ENCODE data around the gene LVRN. TPM values are rescaled to one million over a fixed set of nuclear protein-coding genes. Genes with fewer than 3 reads are reported as not detected.

LVRN gene
- total and polyA plus RNA-seq, 2 of the 13 experiments (the other 11 are each of a cell fraction or from before 2014, with no cell fraction given) = 0.09 to 0.20 TPM

DNA sequence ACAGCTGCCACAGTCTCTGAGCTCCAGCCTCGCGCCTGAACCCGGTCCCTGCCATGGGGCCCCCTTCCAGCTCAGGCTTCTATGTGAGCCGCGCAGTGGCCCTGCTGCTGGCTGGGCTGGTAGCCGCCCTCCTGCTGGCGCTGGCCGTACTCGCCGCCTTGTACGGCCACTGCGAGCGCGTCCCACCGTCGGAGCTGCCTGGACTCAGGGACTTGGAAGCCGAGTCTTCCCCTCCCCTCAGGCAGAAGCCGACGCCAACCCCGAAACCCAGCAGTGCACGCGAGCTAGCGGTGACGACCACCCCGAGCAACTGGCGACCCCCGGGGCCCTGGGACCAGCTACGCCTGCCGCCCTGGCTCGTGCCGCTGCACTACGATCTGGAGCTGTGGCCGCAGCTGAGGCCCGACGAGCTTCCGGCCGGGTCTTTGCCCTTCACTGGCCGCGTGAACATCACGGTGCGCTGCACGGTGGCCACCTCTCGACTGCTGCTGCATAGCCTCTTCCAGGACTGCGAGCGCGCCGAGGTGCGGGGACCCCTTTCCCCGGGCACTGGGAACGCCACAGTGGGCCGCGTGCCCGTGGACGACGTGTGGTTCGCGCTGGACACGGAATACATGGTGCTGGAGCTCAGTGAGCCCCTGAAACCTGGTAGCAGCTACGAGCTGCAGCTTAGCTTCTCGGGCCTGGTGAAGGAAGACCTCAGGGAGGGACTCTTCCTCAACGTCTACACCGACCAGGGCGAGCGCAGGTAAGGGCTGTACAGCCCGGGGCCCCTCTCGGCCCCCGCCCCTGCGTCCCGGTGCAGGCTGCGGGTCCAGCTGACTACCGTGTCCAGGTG, 509 bp downstream of the LVRN start (continued):
- TF ChIP-seq, protein P1, sequence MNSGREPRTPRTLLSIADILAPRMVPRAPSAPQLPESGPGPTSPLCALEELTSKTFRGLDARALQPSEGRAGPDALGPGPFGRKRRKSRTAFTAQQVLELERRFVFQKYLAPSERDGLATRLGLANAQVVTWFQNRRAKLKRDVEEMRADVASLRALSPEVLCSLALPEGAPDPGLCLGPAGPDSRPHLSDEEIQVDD (CRISPR knock-in tag; IDR thresholded peaks at IDR 0.05; ENCODE audit: borderline replicate concordance) = no peak; the same call in 1 of the 2 replicates
- TF ChIP-seq ZNF124 (CRISPR knock-in tag; IDR thresholded peaks at IDR 0.05) = no peak
- no peak for TF ChIP-seq AGO1 (IDR thresholded peaks at IDR 0.05; ENCODE audit: low read depth, low read length, poor library complexity, severe bottlenecking)
- TF ChIP-seq, protein P2, sequence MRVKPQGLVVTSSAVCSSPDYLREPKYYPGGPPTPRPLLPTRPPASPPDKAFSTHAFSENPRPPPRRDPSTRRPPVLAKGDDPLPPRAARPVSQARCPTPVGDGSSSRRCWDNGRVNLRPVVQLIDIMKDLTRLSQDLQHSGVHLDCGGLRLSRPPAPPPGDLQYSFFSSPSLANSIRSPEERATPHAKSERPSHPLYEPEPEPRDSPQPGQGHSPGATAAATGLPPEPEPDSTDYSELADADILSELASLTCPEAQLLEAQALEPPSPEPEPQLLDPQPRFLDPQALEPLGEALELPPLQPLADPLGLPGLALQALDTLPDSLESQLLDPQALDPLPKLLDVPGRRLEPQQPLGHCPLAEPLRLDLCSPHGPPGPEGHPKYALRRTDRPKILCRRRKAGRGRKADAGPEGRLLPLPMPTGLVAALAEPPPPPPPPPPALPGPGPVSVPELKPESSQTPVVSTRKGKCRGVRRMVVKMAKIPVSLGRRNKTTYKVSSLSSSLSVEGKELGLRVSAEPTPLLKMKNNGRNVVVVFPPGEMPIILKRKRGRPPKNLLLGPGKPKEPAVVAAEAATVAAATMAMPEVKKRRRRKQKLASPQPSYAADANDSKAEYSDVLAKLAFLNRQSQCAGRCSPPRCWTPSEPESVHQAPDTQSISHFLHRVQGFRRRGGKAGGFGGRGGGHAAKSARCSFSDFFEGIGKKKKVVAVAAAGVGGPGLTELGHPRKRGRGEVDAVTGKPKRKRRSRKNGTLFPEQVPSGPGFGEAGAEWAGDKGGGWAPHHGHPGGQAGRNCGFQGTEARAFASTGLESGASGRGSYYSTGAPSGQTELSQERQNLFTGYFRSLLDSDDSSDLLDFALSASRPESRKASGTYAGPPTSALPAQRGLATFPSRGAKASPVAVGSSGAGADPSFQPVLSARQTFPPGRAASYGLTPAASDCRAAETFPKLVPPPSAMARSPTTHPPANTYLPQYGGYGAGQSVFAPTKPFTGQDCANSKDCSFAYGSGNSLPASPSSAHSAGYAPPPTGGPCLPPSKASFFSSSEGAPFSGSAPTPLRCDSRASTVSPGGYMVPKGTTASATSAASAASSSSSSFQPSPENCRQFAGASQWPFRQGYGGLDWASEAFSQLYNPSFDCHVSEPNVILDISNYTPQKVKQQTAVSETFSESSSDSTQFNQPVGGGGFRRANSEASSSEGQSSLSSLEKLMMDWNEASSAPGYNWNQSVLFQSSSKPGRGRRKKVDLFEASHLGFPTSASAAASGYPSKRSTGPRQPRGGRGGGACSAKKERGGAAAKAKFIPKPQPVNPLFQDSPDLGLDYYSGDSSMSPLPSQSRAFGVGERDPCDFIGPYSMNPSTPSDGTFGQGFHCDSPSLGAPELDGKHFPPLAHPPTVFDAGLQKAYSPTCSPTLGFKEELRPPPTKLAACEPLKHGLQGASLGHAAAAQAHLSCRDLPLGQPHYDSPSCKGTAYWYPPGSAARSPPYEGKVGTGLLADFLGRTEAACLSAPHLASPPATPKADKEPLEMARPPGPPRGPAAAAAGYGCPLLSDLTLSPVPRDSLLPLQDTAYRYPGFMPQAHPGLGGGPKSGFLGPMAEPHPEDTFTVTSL (CRISPR knock-in tag; IDR thresholded peaks at IDR 0.05; ENCODE audit: borderline replicate concordance) = no peak
- TF ChIP-seq, protein P3, sequence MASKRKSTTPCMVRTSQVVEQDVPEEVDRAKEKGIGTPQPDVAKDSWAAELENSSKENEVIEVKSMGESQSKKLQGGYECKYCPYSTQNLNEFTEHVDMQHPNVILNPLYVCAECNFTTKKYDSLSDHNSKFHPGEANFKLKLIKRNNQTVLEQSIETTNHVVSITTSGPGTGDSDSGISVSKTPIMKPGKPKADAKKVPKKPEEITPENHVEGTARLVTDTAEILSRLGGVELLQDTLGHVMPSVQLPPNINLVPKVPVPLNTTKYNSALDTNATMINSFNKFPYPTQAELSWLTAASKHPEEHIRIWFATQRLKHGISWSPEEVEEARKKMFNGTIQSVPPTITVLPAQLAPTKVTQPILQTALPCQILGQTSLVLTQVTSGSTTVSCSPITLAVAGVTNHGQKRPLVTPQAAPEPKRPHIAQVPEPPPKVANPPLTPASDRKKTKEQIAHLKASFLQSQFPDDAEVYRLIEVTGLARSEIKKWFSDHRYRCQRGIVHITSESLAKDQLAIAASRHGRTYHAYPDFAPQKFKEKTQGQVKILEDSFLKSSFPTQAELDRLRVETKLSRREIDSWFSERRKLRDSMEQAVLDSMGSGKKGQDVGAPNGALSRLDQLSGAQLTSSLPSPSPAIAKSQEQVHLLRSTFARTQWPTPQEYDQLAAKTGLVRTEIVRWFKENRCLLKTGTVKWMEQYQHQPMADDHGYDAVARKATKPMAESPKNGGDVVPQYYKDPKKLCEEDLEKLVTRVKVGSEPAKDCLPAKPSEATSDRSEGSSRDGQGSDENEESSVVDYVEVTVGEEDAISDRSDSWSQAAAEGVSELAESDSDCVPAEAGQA (IDR thresholded peaks at IDR 0.05; ENCODE audit: low read depth) = no peak
- TF ChIP-seq, protein P3 (CRISPR knock-in tag; IDR thresholded peaks at IDR 0.05; ENCODE audit: borderline replicate concordance) = no peak
- TF ChIP-seq ZNF260 (CRISPR knock-in tag; IDR thresholded peaks at IDR 0.05; ENCODE audit: borderline replicate concordance, low read depth) = no peak
- TF ChIP-seq WIZ (CRISPR knock-in tag; IDR thresholded peaks at IDR 0.05) = no peak
- no peak for TF ChIP-seq ZNF749 (CRISPR knock-in tag; IDR thresholded peaks at IDR 0.05; ENCODE audit: borderline replicate concordance)
- TF ChIP-seq, protein P4, sequence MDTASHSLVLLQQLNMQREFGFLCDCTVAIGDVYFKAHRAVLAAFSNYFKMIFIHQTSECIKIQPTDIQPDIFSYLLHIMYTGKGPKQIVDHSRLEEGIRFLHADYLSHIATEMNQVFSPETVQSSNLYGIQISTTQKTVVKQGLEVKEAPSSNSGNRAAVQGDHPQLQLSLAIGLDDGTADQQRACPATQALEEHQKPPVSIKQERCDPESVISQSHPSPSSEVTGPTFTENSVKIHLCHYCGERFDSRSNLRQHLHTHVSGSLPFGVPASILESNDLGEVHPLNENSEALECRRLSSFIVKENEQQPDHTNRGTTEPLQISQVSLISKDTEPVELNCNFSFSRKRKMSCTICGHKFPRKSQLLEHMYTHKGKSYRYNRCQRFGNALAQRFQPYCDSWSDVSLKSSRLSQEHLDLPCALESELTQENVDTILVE (CRISPR knock-in tag; IDR thresholded peaks at IDR 0.05) = no peak
- TF ChIP-seq, protein P5, sequence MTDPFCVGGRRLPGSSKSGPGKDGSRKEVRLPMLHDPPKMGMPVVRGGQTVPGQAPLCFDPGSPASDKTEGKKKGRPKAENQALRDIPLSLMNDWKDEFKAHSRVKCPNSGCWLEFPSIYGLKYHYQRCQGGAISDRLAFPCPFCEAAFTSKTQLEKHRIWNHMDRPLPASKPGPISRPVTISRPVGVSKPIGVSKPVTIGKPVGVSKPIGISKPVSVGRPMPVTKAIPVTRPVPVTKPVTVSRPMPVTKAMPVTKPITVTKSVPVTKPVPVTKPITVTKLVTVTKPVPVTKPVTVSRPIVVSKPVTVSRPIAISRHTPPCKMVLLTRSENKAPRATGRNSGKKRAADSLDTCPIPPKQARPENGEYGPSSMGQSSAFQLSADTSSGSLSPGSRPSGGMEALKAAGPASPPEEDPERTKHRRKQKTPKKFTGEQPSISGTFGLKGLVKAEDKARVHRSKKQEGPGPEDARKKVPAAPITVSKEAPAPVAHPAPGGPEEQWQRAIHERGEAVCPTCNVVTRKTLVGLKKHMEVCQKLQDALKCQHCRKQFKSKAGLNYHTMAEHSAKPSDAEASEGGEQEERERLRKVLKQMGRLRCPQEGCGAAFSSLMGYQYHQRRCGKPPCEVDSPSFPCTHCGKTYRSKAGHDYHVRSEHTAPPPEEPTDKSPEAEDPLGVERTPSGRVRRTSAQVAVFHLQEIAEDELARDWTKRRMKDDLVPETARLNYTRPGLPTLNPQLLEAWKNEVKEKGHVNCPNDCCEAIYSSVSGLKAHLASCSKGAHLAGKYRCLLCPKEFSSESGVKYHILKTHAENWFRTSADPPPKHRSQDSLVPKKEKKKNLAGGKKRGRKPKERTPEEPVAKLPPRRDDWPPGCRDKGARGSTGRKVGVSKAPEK (CRISPR knock-in tag; IDR thresholded peaks at IDR 0.05; ENCODE audit: borderline replicate concordance) = no peak
